ENCODE data around the gene ANKRD1.

- TF ChIP-seq TCF7L2 (IDR thresholded peaks at IDR 0.05; ENCODE audit: low read depth, low read length) (no peak), CTCF (IDR thresholded peaks at IDR 0.05) (no peak), POLR2AphosphoS5 (IDR thresholded peaks at IDR 0.05; ENCODE audit: low read depth, low read length) (no peak), SIN3A (IDR thresholded peaks at IDR 0.05; ENCODE audit: borderline replicate concordance, insufficient read depth, low read depth, low read length) (no peak), REST (IDR thresholded peaks at IDR 0.05; ENCODE audit: insufficient read depth in 1 of 2, low read depth in 2 of 2, low read length in 1 of 2) (no peak)
Measured at GRCh38 chr10:90958781-90959180, 37.9 kb upstream of the ANKRD1 start.

Data from Panc1 (cell line).